Measurements from ENCODE around the gene SPATS2.

The SPATS2 gene

GRCh38 chr12:49552899-49553298, 185.6 kb downstream of the SPATS2 start:
- DNase-seq: no peak
- Histone ChIP-seq H3K27ac (no peak overlapping the region), H3K27me3 (ENCODE audit: insufficient read depth, low read depth, severe bottlenecking) (no peaks in the 10 kb centered on the region), H3K36me3 (peaks cover 22% of the 10 kb centered on the region), H3K4me3 (ENCODE audit: low read depth, low read length) (no peak overlapping the region), H3K9me3 (ENCODE audit: severe bottlenecking) (no peaks in the 10 kb centered on the region)
- TF ChIP-seq CTCF (IDR thresholded peaks at IDR 0.05; ENCODE audit: low read depth, low read length): no peak

- Histone ChIP-seq H3K4me3 (ENCODE audit: low read depth, low read length) (no peak overlapping the region), H3K27ac (no peak overlapping the region), H3K9me3 (ENCODE audit: severe bottlenecking) (no peaks in the 10 kb centered on the region), H3K27me3 (ENCODE audit: insufficient read depth, low read depth, severe bottlenecking) (no peaks in the 10 kb centered on the region), H3K36me3 (peaks cover 27% of the 10 kb centered on the region)
- peak; percentile 48 for DNase-seq
- peak; percentile 67 for TF ChIP-seq CTCF (IDR thresholded peaks at IDR 0.05; ENCODE audit: low read depth, low read length)
These were observed 186.3 kb downstream of the SPATS2 start for GRCh38 chr12:49553512-49554088.

- no peaks in the 10 kb centered on the region for H3K27me3 ChIP-seq (ENCODE audit: insufficient read depth, low read depth, severe bottlenecking)
- H3K9me3 ChIP-seq (ENCODE audit: severe bottlenecking): no peaks in the 10 kb centered on the region
- no peak for DNase-seq
- peaks cover 33% of the 10 kb centered on the region for H3K36me3 ChIP-seq
- no peak overlapping the region for H3K4me3 ChIP-seq (ENCODE audit: low read depth, low read length)
- TF ChIP-seq CTCF (IDR thresholded peaks at IDR 0.05; ENCODE audit: low read depth, low read length): no peak
- H3K27ac ChIP-seq: no peak overlapping the region
These were observed 187.0 kb downstream of the SPATS2 start for GRCh38 chr12:49554266-49554665.

- peaks cover 46% of the 10 kb centered on the region for H3K36me3 ChIP-seq
- DNase-seq: no peak
- no peak for TF ChIP-seq CTCF (IDR thresholded peaks at IDR 0.05; ENCODE audit: low read depth, low read length)
These were observed 188.5 kb downstream of the SPATS2 start for GRCh38 chr12:49555631-49556390.

GRCh38 chr12:49556391-49557186, 189.3 kb downstream of the SPATS2 start:
- Histone ChIP-seq H3K36me3 (peaks cover 54% of the 10 kb centered on the region), H3K4me3 (ENCODE audit: low read depth, low read length) (no peak overlapping the region), H3K27ac (no peak overlapping the region), H3K27me3 (ENCODE audit: insufficient read depth, low read depth, severe bottlenecking) (no peaks in the 10 kb centered on the region), H3K9me3 (ENCODE audit: severe bottlenecking) (no peaks in the 10 kb centered on the region)
- no peak for DNase-seq
- TF ChIP-seq CTCF (IDR thresholded peaks at IDR 0.05; ENCODE audit: low read depth, low read length): no peak

More at GRCh38 chr12:49555631-49556390, 188.5 kb downstream of the SPATS2 start:
- H3K4me3 ChIP-seq (ENCODE audit: low read depth, low read length): no peak overlapping the region
- H3K9me3 ChIP-seq (ENCODE audit: severe bottlenecking): no peaks in the 10 kb centered on the region
- H3K27me3 ChIP-seq (ENCODE audit: insufficient read depth, low read depth, severe bottlenecking): no peaks in the 10 kb centered on the region
- H3K27ac ChIP-seq: no peak overlapping the region
